ENCODE data around the gene RSRC2. TPM values are rescaled to one million over a fixed set of nuclear protein-coding genes. Genes with fewer than 3 reads are reported as not detected.
"Not testable (repeated sequence)": the region's sequence is repeated elsewhere in the genome, so short reads cannot be mapped to it uniquely, and the experiment has no call there.

Gene RSRC2
- total and polyA plus RNA-seq, 9 of the 15 experiments (the other 6 are each of a cell fraction or from before 2014, with no cell fraction given), result 52.6 to 123 (median 80.3) TPM

GRCh38 chr12:122489038-122489437 is 37.7 kb downstream of the RSRC2 start (continued):
- TF ChIP-seq ZNF449 (CRISPR knock-in tag; IDR thresholded peaks at IDR 0.05) (no peak), FOXM1 (IDR thresholded peaks at IDR 0.05; ENCODE audit: low read depth) (peak; percentile 78; the same call in 1 of the 2 replicates), FOXM1 (CRISPR knock-in tag; IDR thresholded peaks at IDR 0.05; ENCODE audit: low read depth) (no peak), FOXK2 (conservative IDR thresholded peaks at IDR 0.05 in 1 of 2, IDR thresholded peaks at IDR 0.05 in 1 of 2; ENCODE audit: low read depth in 2 of 2) (peak; percentile 75 to 83), ZNF79 (CRISPR knock-in tag; IDR thresholded peaks at IDR 0.05; ENCODE audit: low read depth) (no peak), ZEB2 (IDR thresholded peaks at IDR 0.05) (no peak), ZNF408 (CRISPR knock-in tag; IDR thresholded peaks at IDR 0.05; ENCODE audit: low read depth) (no peak), FOXA1 (IDR thresholded peaks at IDR 0.05; ENCODE audit: borderline replicate concordance) (peak; percentile 44; the same call in 1 of the 2 replicates), PRDM10 (IDR thresholded peaks at IDR 0.05; ENCODE audit: partially characterized antibody) (peak; percentile 33), HDAC2 (IDR thresholded peaks at IDR 0.05) (peak; percentile 31; the same call in 1 of the 2 replicates), ZBTB2 (IDR thresholded peaks at IDR 0.05) (no peak), LCOR (CRISPR knock-in tag; IDR thresholded peaks at IDR 0.05) (no peak), CTBP1 (IDR thresholded peaks at IDR 0.05; ENCODE audit: borderline replicate concordance) (0 out of 2 replicates have a peak, but pooled peaks have one; percentile 25), MAFK (IDR thresholded peaks at IDR 0.05; ENCODE audit: low read length) (no peak)

GRCh38 chr12:122487807-122488206 is 38.9 kb downstream of the RSRC2 start:
- Histone ChIP-seq H3K79me2 (ENCODE audit: control insufficient read depth, insufficient read depth, low read length) (peaks cover 17% of the 10 kb centered on the region; the same call in 2 of the 3 replicates), H3K36me3 (ENCODE audit: control insufficient read depth, insufficient read depth, low read length) (peaks cover 89% of the 10 kb centered on the region)
- H3K9me3 ChIP-seq (replicated peaks; ENCODE audit: control insufficient read depth, insufficient read depth, low read depth, low read length); CTCF ChIA-PET (ENCODE audit: low intra/inter-chr PET ratio); H3K9me1 ChIP-seq (ENCODE audit: control insufficient read depth, insufficient read depth, low read length); H3K4me3 ChIP-seq; H3K9ac ChIP-seq (ENCODE audit: insufficient read depth in 1 of 2, low read depth in 2 of 2, low read length in 2 of 2); H4K20me1 ChIP-seq (replicated peaks; ENCODE audit: control insufficient read depth, insufficient read depth, low read length); in situ Hi-C loops (cut with MboI); DNase-seq (ENCODE audit: extremely low read depth in 1 of 4, low spot score in 3 of 4); H3K4me2 ChIP-seq (ENCODE audit: insufficient read depth, low read length); intact Hi-C loops (cut with micrococcal nuclease); H2AFZ ChIP-seq (ENCODE audit: low read depth, low read length); H3K27me3 ChIP-seq (ENCODE audit: control insufficient read depth in 2 of 2, insufficient read depth in 2 of 2, low read length in 2 of 2); ATAC-seq; BruUV-seq (replicated peaks); FAIRE-seq; H3K27ac ChIP-seq (ENCODE audit: extremely low read depth, low read depth, low read length); H3K4me1 ChIP-seq (replicated peaks in 1 of 2; ENCODE audit: control insufficient read depth in 2 of 2, insufficient read depth in 2 of 2, low read length in 2 of 2): not testable (repeated sequence)
- 93% methylated on average over 3 of the region's 3 CpGs for WGBS (ENCODE audit: insufficient coverage, low coverage, missing lambda C conversion rate)
- POLR2A ChIA-PET, result interaction anchor here (4.9 kb wide), 1 partner anchor 12 kb away, joined by 78 read pairs; the partner anchor contains the start of gene ZCCHC8

Data from K562 (cell line).